AG09309 (cell line): Measurements from ENCODE around the gene DIP2C.

Source experiments
- DNase-seq: peaks from one replicate; pipeline ENCODE4 v3.0.0-alpha.2; 2010; ENCODE audit warnings: low read depth
- H3K4me3 ChIP-seq: 2 replicates; pipeline ENCODE4 v1.5.1; 2011; ENCODE audit warnings: mild to moderate bottlenecking, low read depth, low read length, moderate library complexity; ENCODE audit not compliant: control insufficient read depth
- TF ChIP-seq, protein P1 (sequence below): IDR thresholded peaks from 2 replicates; pipeline ENCODE4 v1.5.1; 2011; ENCODE audit warnings: mild to moderate bottlenecking, low read depth, low read length, inconsistent platforms; ENCODE audit not compliant: insufficient read depth, control insufficient read depth; ENCODE audit errors: missing control alignments

The DIP2C gene

DNA sequence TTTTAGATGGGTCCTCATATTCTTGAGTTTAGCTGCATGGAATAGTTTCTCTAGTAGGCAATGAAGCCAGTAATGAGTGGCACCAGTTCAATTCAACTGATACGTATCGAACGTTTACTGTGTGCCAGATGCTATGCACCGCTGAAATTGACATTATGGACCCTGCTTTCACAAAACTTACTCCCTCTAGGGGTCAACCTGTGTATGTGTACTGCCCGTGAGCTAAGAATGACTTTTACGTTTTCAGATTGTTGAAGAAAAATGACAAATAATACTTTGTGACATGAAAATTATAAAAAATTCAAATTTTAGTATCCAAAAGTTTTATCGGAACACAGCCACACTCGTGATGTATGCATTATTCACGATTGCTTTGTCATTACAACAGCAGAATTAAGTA is 458.7 kb downstream of the DIP2C start:
- TF ChIP-seq, protein P1, sequence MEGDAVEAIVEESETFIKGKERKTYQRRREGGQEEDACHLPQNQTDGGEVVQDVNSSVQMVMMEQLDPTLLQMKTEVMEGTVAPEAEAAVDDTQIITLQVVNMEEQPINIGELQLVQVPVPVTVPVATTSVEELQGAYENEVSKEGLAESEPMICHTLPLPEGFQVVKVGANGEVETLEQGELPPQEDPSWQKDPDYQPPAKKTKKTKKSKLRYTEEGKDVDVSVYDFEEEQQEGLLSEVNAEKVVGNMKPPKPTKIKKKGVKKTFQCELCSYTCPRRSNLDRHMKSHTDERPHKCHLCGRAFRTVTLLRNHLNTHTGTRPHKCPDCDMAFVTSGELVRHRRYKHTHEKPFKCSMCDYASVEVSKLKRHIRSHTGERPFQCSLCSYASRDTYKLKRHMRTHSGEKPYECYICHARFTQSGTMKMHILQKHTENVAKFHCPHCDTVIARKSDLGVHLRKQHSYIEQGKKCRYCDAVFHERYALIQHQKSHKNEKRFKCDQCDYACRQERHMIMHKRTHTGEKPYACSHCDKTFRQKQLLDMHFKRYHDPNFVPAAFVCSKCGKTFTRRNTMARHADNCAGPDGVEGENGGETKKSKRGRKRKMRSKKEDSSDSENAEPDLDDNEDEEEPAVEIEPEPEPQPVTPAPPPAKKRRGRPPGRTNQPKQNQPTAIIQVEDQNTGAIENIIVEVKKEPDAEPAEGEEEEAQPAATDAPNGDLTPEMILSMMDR: peak; percentile 43
- H3K4me3 ChIP-seq: no peak overlapping the region
- no peak for DNase-seq

- DNase-seq: no peak
- TF ChIP-seq, protein P1: no peak
- no peak overlapping the region for H3K4me3 ChIP-seq
Measured at GRCh38 chr10:228366-228765, 461.1 kb downstream of the DIP2C start.

- no peak overlapping the region for H3K4me3 ChIP-seq
- peak; percentile 70 for DNase-seq
- TF ChIP-seq, protein P1: no peak
Measured at GRCh38 chr10:227014-227413, 462.5 kb downstream of the DIP2C start.

- TF ChIP-seq, protein P1: no peak
- H3K4me3 ChIP-seq: no peak overlapping the region
- DNase-seq: no peak
Measured at GRCh38 chr10:226018-226417, 463.4 kb downstream of the DIP2C start.

GRCh38 chr10:224571-224970 is 464.9 kb downstream of the DIP2C start:
- no peak overlapping the region for H3K4me3 ChIP-seq
- TF ChIP-seq, protein P1: no peak
- DNase-seq: no peak
